Epidermal melanocyte (primary cell): ENCODE data around the gene LRRN4CL.
A peak's percentile ranks its signal among the peaks of the same experiment; 100 is the strongest.
"Not testable (repeated sequence)": the region's sequence is repeated elsewhere in the genome, so short reads cannot be mapped to it uniquely, and the experiment has no call there.

Experiments used
- DNase-seq: peaks from one replicate; pipeline ENCODE4 v3.0.0; 2011; ENCODE audit warnings: low spot score; ENCODE audit not compliant: insufficient read length

The LRRN4CL gene

DNA sequence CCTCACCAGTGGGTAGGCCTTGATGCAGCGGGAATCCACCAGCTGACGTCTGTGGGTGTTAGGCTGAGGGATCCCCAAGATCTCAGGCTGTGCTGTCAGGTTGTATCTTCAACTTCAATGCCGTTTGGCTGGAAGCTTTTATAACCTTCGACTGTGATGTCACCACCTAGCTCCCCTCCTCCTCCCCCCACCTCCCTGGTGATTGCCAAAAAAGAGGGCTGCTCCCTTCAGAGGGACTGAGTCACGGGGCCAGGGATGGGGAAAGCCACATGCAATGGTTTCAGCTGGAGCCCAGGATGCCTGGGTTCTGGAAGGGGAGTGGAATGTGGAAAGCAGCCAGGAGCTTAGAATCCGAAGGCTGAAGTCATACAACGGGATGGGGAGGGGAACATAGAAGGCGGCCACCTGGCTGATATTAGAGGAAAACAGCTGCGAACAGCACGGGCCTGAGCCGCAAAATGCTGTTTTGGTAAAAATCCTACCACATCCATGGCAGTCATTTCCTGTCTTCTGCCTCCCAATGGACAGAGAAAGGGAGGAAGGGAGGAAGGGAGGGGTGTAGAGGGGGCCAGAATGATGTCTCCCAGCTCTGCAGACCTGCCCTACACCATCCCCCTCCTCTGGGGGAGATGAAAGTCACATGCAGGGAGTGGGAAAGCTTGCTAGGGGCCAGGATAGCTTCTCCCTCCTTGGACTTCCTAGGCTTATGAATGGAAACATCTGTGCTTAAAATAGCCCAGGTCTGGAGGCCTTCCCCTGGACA, at the start of gene LRRN4CL:
Gene LRRN4CL (minus strand): TSS at position 110 of the 763 bp plus-strand sequence. CDS start 1,022 bp downstream, outside the sequence.
- DNase-seq, result peak; percentile 97

- DNase-seq, result no peak
These were observed 47.9 kb upstream of the LRRN4CL start for GRCh38 chr11:62737196-62737595.

DNA sequence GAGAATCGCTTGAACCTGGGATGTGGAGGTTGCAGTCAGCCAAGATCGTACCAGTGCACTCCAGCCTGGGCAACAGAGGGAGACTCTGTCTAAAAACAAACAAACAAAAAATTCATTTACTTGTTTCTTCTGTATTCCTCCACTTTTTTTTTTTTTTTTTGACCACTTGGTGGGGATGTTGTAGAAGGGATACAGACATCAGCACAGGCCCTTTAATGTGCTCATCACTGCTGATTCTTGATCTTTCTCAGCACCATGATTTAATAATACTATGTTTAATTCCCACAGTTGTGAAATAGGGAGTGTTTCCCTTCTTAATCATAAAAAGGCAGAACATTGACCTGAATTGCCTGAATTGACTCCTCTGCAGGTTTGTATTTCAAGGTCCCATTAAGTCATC, 43.5 kb upstream of the LRRN4CL start:
- no peak for DNase-seq

GRCh38 chr11:62730076-62730475, 40.7 kb upstream of the LRRN4CL start:
- not testable (repeated sequence) for DNase-seq

DNA sequence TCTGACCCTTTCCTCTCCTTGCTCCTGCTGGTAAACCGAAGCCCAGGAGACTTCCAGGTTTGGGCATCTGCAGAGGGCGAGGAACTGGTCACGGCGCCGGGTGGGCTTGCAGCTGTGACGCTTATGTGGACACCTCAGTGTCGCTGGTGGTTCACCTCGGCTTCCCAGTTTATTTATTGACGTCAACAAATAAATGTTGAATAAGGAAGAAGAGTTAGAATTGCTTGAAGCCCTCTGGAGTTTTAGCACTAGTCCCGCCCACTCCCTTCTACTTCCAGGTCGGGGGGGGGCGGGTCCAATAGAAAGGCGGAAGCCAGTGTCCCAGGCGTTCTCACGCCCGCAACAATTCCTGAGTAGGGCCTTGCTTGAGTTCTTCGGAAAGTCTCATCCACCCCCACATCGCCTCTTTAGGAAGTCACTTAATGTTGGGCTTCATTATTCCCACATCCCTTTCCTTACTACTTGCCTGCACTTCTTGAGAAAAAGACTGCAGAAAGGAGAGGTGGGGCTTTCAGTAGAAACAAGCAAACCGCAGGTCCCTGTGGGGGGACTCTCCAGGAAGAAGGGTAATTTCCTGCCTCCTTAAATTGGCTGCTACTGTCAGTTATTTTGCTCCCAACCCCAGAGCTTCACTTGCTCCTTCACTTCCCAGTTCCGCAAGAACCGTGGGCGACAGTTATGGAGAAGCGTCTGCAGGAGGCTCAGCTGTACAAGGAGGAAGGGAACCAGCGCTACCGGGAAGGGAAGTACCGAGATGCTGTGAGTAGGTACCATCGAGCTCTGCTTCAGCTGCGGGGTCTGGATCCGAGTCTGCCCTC, 39.0 kb upstream of the LRRN4CL start, which contains the start of gene TTC9C:
Gene TTC9C (plus strand): TSS at position 316 of the 818 bp plus-strand sequence. CDS start 363 bp downstream, at position 679.
- DNase-seq, result peak; percentile 65

DNA sequence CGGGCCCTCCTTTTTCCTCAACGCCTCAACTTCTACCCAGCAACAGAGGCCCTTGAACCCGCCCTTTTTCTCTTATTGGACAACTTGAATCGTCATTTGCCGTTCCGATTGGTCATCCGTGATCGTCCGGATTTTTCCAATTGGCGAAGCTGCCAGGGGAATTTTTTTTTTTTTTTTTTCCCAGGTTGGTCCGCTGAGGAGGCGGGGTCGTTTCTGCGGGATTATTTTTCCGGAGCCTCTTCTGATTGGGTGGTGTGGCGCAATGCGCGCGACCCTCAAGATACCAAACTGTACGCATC, 38.5 kb upstream of the LRRN4CL start:
- DNase-seq, result peak; percentile 86

GRCh38 chr11:62727165-62727871, 38.0 kb upstream of the LRRN4CL start, which contains the start of gene HNRNPUL2:
Gene HNRNPUL2 (minus strand): TSS chr11:62727457. CDS start chr11:62727156, 301 bp downstream.
- peak; percentile 92 for DNase-seq

DNA sequence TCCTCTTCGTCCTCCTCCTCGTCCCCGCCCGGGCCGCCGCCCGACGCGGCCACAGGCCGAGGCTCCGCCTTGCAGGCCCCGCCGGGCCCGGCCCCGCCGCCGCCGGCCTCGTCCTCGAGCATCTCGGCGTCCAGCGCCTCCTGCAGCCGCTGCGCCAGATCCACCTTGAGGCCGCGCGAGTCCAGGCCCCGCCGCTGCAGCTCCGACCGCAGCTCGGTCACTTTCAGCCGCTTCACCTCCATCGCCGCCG, 37.5 kb upstream of the LRRN4CL start:
- no peak for DNase-seq

- no peak for DNase-seq
These were observed 37.0 kb upstream of the LRRN4CL start for GRCh38 chr11:62726156-62726914.

DNA sequence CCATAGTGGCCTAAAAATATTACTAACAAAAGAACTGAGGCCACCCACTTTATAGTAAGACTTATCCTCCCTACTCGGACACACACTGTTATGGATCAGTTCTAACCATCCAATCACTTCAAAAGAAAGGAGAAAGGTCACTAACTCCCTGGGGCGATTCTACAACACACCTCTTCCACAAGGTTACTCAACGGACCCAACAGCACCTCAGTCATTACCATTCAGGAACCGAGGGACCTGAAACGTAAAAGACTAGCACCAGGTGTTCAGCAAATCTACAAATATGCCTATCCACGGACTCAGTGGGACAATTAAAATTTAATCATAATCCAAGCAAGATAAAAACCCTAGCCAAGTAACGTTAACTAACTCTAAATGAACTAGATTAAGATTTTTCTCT, 36.3 kb upstream of the LRRN4CL start:
- DNase-seq, result no peak

DNA sequence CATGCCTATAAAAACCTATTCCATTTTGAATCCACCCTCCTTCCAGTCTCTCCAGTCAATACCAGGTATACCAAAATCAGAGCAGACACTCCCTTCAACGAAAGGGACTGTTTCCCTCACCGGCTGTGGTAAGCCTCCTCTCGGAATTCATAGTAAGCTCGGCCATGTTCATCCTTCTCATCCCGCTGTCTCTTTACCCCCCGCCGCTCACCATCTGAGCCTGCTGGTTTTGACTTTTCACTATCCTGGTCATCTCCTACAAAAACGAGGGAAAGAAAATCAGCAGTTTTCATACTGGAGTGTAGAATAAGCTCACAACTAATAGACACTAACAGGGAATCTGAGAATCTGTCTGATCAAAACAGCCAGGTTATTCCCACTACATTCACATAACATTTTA, 34.8 kb upstream of the LRRN4CL start:
- no peak for DNase-seq

DNA sequence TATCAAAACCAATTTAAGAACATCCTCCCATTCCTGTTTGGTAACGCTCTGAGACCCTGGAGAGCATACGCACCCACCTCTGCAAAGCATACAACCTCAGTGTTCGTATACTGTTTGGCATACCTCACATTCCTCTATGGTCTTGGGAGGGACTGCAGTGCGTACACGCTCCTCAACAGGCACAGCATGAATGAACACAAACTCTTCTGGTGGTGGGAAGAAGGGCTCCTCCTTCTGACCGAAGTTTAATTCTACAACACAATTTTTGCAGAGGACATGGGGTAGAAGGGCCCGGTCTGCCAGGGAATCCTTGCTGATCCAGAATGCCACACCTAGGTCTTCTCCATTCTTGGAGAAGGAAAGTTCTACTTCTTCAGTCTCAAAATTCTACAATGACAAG, 32.7 kb upstream of the LRRN4CL start:
- DNase-seq, result no peak

GRCh38 chr11:62719302-62719978, 30.1 kb upstream of the LRRN4CL start:
- no peak for DNase-seq

GRCh38 chr11:62716816-62717215, 27.5 kb upstream of the LRRN4CL start:
- no peak for DNase-seq

DNA sequence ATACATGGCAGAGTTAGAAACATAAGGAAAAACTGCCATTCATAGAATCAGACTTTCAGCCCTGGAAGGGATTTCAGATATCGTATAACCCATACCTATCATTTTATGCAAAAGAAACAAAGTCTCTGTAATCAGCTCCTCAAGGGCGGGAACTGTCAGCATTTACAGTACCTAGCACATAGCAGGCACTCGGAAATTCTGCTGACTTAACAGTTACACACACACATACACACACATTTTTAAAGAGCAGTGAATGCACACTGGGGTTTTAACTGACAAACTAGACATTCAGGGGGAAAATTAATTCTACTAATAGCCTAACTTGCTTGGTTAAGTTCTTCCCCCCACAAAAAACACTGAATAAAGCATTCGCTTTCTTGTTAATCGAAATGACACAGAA, 26.9 kb upstream of the LRRN4CL start:
- DNase-seq, result no peak

DNA sequence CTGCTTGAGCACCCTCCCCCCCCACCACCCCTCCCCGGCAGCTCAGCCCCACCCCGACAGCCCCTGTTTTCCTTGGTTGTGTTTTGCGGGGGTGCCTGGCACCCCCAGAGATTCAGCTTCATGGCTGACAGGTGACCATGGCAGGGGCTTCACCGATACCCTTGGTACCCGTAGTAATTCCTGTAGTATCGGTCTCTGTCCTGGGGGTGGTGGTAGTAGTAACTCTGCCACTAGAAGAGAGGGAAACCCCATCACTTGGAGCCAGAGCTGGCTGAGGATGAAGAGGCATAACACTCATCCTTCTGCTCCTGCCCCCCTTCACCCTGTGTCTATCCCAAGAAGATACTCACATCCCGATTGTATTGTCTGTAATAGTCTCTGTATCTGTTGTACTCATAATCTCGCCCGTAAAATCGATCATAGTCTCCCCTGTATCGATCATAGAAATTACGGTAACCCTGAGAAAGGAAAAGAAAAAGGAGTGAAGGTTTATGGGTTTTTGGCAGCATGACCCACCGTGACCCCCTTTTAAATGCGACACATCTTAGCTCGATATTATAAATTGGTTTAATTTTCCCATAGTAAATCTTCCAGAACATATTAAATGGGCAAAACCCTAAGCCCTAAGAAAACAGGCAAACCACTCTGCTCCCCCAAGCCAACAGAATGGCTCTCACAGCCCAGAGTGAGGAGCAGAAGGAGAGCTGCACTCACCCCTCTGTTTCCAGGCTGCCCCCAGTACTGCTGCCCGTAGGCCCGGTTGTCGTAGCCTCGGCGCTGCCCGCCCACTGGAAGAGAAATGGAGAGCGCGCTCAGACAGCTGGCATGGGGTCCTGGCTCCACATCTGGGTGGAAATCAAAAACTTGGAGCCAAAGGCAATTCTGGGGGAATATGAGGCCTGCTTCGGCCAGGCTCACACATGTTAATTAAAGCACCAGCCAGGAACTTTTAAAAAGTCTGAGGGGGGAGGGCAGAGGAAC, 26.1 kb upstream of the LRRN4CL start:
- no peak for DNase-seq

- DNase-seq, result no peak
These were observed 24.0 kb upstream of the LRRN4CL start for GRCh38 chr11:62713343-62713742.

DNA sequence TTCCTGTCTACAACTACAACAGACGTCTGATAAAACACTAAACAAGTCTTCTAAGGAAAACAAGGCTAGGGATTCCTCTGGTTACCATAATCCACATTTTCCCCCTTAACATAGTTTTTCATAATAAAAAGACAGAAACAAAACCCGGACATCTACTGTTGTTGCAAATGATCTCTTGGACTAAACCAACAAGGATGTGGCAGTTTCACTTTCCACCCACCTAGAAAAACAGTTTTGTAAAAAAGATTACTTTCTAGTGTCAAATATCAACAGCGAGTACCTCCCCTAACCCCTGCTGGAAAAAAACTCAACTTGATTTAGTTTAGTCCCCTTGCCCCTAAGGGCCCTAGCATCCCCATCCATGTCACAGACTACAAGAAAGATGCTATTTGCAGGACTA, 23.5 kb upstream of the LRRN4CL start:
- DNase-seq, result no peak

DNA sequence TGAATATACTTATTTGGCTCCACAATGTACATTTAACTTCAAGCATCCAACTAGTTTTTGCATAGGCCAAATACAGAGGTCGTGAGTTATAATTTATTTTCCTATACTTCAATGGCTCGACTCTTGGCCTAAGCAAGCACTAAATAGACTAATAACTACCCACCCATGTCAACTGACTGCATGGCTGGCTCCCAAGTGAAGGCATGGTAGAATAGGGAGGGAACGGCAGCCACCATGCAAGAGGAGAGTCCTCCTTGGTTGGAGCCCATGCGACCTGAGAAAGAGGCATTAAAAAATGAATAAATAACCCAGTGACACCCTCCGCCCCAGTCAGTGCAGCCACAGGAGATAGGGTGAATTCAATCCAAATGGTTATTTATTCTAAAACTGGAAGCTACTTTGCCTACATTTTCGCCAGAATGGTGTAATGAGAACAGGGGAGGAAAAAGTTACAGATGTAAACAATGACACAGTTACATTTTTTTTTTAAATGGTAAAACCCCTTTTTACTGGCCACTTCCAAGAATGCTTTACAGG, 23.0 kb upstream of the LRRN4CL start:
- DNase-seq, result no peak

- no peak for DNase-seq
These were observed 20.6 kb upstream of the LRRN4CL start for GRCh38 chr11:62710001-62710345.
